Rectal smooth muscle tissue (tissue), 1 donor: Measurements from ENCODE around the gene SV2B.

Source experiments
- H3K27ac ChIP-seq: one replicate; pipeline ENCODE4 v1.7.0; 2013; ENCODE audit warnings: low read depth, low read length, inconsistent platforms
- H3K27me3 ChIP-seq: one replicate; pipeline ENCODE4 v1.7.0; 2013; ENCODE audit warnings: low read length; ENCODE audit not compliant: control insufficient read depth, insufficient read depth
- H3K36me3 ChIP-seq: one replicate; pipeline ENCODE4 v1.7.0; 2013; ENCODE audit warnings: low read length; ENCODE audit not compliant: control insufficient read depth, insufficient read depth
- H3K4me1 ChIP-seq: one replicate; pipeline ENCODE4 v1.7.0; 2013; ENCODE audit warnings: low read length; ENCODE audit not compliant: control insufficient read depth, insufficient read depth
- H3K4me3 ChIP-seq: one replicate; pipeline ENCODE4 v1.7.0; 2013; ENCODE audit warnings: low read length
- H3K9ac ChIP-seq: one replicate; pipeline ENCODE4 v1.7.0; 2013; ENCODE audit warnings: low read length

SV2B gene

GRCh38 chr15:91151781-91152563 lies 51.9 kb downstream of the SV2B start:
- H3K36me3 ChIP-seq: no peaks in the 10 kb centered on the region
- H3K27me3 ChIP-seq: peaks cover 3% of the 10 kb centered on the region
- no peak overlapping the region for H3K4me3 ChIP-seq
- no peak overlapping the region for H3K27ac ChIP-seq
- no peak overlapping the region for H3K9ac ChIP-seq
- no peaks in the 10 kb centered on the region for H3K4me1 ChIP-seq

- Histone ChIP-seq H3K9ac (no peak overlapping the region), H3K27ac (no peak overlapping the region), H3K36me3 (no peaks in the 10 kb centered on the region), H3K27me3 (peaks cover 3% of the 10 kb centered on the region), H3K4me1 (no peaks in the 10 kb centered on the region), H3K4me3 (no peak overlapping the region)
Observed at GRCh38 chr15:91152896-91153581, 53.0 kb downstream of the SV2B start.

- Histone ChIP-seq H3K27ac (no peak overlapping the region), H3K4me3 (no peak overlapping the region), H3K4me1 (no peaks in the 10 kb centered on the region), H3K9ac (no peak overlapping the region), H3K27me3 (peaks cover 3% of the 10 kb centered on the region), H3K36me3 (no peaks in the 10 kb centered on the region)
Observed at GRCh38 chr15:91153954-91154353, 53.9 kb downstream of the SV2B start.

GRCh38 chr15:91156175-91156726 lies 56.2 kb downstream of the SV2B start:
- H3K27me3 ChIP-seq: no peaks in the 10 kb centered on the region
- H3K4me3 ChIP-seq: no peak overlapping the region
- H3K36me3 ChIP-seq: no peaks in the 10 kb centered on the region
- no peaks in the 10 kb centered on the region for H3K4me1 ChIP-seq
- no peak overlapping the region for H3K9ac ChIP-seq
- H3K27ac ChIP-seq: no peak overlapping the region

GRCh38 chr15:91158415-91159394 lies 58.6 kb downstream of the SV2B start:
- no peaks in the 10 kb centered on the region for H3K27me3 ChIP-seq

GRCh38 chr15:91165850-91166249 lies 65.8 kb downstream of the SV2B start:
- Histone ChIP-seq H3K9ac (no peak overlapping the region), H3K27me3 (no peaks in the 10 kb centered on the region), H3K36me3 (no peaks in the 10 kb centered on the region), H3K4me3 (no peak overlapping the region), H3K27ac (no peak overlapping the region), H3K4me1 (no peaks in the 10 kb centered on the region)

More at GRCh38 chr15:91158415-91159394, 58.6 kb downstream of the SV2B start:
- Histone ChIP-seq H3K4me1 (no peaks in the 10 kb centered on the region), H3K27ac (no peak overlapping the region), H3K4me3 (no peak overlapping the region), H3K36me3 (no peaks in the 10 kb centered on the region), H3K9ac (no peak overlapping the region)

GRCh38 chr15:91168457-91168856 lies 68.4 kb downstream of the SV2B start:
- no peak overlapping the region for H3K9ac ChIP-seq
- peaks cover 3% of the 10 kb centered on the region for H3K27me3 ChIP-seq
- H3K27ac ChIP-seq: no peak overlapping the region
- H3K36me3 ChIP-seq: no peaks in the 10 kb centered on the region
- H3K4me1 ChIP-seq: no peaks in the 10 kb centered on the region
- no peak overlapping the region for H3K4me3 ChIP-seq

GRCh38 chr15:91171334-91171733 lies 71.3 kb downstream of the SV2B start:
- Histone ChIP-seq H3K4me3 (no peak overlapping the region), H3K27ac (no peak overlapping the region), H3K9ac (no peak overlapping the region), H3K36me3 (no peaks in the 10 kb centered on the region), H3K27me3 (peaks cover 3% of the 10 kb centered on the region), H3K4me1 (no peaks in the 10 kb centered on the region)

GRCh38 chr15:91182101-91182500 lies 82.0 kb downstream of the SV2B start:
- no peaks in the 10 kb centered on the region for H3K27me3 ChIP-seq
- H3K27ac ChIP-seq: no peak overlapping the region
- H3K9ac ChIP-seq: no peak overlapping the region
- H3K36me3 ChIP-seq: no peaks in the 10 kb centered on the region
- no peak overlapping the region for H3K4me3 ChIP-seq
- no peaks in the 10 kb centered on the region for H3K4me1 ChIP-seq

GRCh38 chr15:91183596-91183995 lies 83.5 kb downstream of the SV2B start:
- Histone ChIP-seq H3K4me3 (no peak overlapping the region), H3K4me1 (no peaks in the 10 kb centered on the region), H3K27ac (no peak overlapping the region), H3K36me3 (no peaks in the 10 kb centered on the region), H3K27me3 (no peaks in the 10 kb centered on the region), H3K9ac (no peak overlapping the region)

GRCh38 chr15:91184441-91184840 lies 84.4 kb downstream of the SV2B start:
- H3K9ac ChIP-seq: no peak overlapping the region
- H3K27me3 ChIP-seq: no peaks in the 10 kb centered on the region
- H3K36me3 ChIP-seq: no peaks in the 10 kb centered on the region
- H3K4me3 ChIP-seq: no peak overlapping the region
- no peaks in the 10 kb centered on the region for H3K4me1 ChIP-seq
- no peak overlapping the region for H3K27ac ChIP-seq
